HG02588 (cell line): ENCODE results near the gene HS6ST3.

Experiments used
- ATAC-seq: cut with Tn5 transposase; IDR thresholded peaks from one replicate; pipeline ENCODE4 v1.9.1; 2021; ENCODE audit warnings: mild to moderate bottlenecking, moderate library complexity; ENCODE audit not compliant: unreplicated experiment

The HS6ST3 gene

DNA sequence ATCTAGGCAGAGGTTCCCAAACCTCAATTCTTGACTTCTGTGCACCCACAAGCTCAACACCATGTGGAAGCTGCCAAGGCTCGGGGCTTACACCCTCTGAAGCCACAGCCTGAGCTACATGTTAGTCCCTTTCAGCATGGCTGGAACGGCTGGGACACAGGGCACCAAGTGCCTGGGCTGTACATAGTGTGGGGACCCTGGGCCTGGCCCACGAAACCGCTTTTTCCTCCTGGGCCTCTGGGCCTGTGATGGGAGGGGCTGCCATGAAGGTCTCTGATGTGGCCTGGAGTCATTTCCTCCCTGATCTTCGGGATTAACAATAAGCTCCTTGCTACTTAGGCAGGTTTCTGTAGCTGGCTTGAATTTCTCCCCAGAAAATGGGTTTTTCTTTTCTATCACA lies 108.1 kb downstream of the HS6ST3 start:
- ATAC-seq = no peak

DNA sequence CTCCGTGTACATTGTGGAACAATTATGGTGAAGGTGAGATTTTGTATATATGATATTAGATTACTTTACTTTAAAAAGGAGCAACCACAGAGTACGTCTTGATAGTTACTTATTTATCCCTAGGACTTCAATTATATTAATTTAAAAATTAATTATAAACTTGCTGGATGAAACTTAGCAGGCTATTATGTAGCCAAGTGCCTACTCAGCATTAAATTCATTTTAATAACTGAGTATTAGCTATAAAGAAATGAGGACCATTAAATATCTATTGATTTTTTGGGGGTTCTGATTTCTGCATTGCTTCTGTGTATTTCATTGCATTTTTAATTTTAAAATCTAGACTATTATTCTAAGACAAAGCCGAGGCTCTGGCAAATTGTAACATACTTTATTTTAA lies 109.4 kb downstream of the HS6ST3 start:
- no peak for ATAC-seq

DNA sequence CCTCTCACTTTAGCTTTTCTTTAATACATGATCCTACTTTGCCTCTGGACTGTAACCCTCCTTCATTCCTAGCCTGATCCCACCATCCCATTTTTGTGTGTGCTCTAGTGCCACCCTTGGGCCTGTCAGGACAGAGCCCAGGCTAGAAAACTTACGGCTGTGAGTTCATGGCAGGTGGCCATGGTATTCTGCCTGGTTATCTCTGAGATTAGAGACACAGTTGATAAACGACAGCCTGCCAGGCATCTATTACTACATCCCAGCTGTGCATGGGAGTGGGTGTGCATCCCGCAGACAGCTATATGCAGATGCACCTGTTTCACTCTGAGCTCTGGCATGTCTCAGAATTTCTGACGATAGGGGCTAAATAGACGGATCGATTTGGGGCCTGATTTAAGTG lies 110.9 kb downstream of the HS6ST3 start:
- no peak for ATAC-seq

DNA sequence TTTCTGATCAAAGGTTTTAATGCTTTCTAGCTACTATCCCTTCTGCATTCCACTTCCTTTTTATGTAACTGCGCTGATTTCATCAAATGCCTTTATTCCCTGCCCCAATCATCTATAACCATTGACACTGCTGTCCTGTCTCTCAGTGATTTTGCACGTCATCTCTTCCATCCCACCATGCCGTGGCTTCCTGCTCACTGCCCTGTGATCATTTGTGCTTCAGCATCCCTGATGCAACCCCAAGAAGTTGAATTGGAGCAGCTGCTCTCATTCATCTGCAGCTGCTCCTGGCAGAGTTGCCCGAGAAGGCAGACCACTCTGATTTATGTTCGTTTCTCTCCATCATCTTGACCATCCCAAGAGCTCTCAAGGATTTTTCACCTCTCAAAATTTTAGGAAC lies 112.4 kb downstream of the HS6ST3 start:
- ATAC-seq = no peak

DNA sequence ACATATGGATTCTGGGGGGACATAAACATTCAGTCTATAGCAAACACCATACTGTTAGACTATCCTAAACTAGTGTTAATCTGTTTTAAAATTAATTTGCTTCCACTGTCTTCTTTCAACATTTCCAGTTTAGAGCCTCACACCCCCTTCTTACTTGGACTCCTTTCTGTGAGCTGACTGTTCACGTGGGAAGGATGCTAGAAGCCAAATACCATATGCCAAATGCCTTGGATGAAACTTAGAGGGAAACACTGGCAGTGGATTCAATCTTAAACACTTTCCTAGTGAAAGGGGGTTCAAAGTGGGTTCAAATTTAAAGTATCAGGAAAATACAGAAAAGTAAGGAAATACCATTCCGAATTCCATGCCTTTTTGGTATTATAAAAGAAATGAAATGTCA lies 113.6 kb downstream of the HS6ST3 start:
- ATAC-seq = no peak

DNA sequence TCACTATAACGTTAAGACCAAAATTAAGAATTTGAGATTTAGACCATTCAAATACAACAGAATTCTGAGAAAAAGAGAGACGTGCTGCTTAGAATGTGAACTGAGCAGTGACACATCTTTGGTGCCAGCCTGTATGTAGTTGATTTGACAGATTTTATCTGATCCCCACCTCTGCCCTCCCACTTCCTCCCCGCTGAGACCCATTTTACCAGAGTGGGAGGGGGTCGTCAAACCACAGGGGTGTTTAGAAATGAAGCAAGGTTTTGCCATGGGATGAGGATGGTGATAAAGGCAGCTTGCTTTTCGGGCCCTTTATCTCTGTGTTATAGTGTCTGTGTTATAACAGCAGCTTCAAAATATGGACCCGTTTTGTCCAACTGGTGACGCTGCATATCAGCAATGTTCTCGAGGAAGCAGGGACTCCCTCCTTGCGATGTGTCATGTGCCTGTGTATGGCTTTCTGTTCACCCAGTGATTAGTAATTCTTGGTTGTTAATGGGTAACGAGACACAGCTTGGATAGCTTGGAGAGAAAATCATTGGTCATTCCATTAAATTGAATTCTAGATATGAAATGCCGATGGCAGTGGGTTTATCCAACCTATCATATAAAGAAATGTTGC lies 125.0 kb downstream of the HS6ST3 start:
- ATAC-seq = no peak

DNA sequence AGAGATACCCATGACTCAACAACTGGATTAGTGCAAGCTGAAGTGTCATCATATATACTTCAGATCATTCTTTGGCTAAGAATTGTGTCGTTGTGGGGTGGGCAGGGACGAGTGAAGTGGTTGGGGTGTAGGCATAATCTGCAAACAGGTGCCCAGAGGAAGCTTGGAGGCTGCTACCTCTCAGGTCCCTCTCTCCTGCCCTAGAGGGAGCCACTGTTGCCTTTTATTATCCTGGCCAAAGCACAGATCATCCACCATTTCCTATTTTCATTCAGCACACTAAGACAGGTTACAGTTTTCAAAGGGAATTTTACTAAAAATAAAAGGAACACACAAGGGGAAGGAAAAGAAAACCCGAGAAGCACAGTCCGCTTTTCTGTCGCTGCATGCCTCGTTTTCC lies 126.6 kb downstream of the HS6ST3 start:
- no peak for ATAC-seq

DNA sequence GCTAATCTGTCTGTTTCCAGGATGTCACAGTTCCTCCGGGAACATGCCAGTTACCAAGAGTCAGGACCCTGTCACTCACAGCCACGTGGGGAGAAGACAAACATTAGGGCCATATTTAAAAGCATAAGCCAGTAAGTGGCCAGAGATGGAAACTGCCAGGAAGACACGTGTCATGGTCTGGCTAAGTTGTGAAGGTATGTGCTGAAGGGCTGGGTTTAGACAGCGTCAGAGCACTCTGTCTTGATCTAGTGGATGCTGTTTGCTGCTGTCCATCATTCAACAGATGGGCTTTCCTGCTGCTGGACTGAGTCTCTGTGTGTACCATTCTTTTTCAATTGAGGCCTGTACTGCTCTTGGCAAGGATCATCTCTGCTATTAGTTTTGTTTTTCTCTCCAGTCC lies 128.6 kb downstream of the HS6ST3 start:
- ATAC-seq = no peak

DNA sequence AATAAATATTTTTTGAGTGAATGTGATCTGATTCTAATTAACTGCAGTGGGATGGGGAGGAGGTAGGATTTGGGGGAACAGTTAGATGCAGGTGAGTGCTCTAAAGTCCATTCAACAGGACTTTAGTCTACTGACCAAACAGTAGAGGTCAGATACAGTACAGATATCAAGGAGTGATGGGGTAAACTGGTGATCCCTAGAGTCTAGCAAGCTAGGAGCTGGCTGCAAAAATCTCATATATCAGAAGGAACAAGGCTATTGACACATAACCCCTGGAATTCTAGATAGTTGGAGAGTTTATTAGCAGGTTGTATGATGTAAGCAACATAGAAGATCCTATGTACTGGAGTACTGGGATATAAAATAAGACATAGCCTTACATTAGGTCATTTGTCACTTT lies 131.6 kb downstream of the HS6ST3 start:
- ATAC-seq = no peak

DNA sequence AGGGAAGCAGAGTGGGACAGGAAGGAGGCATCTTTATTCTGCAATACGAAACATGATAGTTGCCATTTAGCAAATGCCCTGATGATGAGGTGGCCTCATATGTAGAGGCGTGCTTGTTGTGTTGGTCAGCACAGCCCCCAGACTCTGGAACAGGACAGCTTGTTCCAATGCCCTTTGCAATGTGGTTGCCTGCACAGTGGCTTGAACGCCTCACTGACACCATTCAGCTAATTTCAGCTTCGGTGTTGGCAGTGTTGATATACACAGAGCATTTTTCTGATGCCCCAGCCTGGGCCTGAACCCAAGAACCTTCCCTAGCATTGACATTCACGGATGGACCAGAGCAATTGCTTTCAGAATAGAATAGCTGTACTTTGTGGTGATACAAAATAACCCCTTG lies 133.3 kb downstream of the HS6ST3 start:
- ATAC-seq = no peak

DNA sequence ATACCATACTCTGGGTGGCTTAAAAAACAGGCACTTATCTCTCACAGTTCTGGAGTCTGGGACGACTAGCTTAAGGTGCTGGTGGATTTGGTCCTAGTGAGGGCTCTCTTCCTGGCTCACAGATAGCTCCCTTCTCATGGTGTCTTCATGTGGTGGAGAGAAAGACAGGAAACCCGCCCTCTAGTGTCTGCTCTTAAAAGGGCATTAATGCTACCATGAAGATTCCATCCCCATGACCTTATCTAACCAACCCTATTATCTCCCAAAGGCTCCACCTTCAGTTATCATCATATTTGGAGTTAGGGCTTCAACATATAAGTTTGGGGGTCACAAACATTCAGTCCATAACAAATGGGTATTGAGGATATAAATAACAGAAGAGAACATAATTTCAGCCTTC lies 139.4 kb downstream of the HS6ST3 start:
- ATAC-seq = no peak

DNA sequence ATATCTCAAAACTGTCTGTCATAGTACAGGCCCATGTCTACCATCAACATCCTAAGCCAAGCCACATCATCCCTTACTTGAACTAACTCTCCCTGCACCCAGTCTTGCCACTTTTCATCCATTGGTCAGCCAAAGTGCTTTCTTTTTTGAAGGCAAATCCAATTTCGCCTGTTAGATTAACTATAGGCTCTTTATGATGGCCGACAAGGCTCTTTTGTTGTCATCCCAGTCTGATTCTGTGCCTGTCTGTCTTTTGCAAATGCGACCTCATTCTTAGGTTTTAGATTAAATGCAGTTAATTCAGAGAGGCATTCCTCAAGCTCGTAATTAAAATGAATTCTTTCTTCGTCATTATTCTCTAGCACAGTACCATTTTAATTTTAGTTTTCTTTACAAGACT lies 148.3 kb downstream of the HS6ST3 start:
- ATAC-seq = no peak

DNA sequence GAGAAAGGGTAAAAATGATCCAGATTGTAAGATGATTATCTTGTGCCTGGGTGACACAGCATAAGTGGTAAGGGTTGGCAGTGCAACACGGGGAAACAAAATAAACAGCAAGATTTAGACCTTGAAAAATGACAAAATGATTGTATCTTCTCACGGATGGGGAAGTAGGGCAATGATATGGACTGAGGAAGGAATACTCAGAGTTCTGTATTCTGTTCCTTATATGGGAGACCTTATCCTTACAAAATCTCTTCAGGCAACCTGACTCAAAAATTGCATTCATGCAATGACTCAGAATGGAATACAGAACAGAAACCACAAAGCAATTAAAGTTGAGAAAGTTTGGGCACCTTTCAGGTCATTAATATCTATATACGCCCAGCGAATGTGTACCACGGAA lies 149.0 kb downstream of the HS6ST3 start:
- no peak for ATAC-seq

DNA sequence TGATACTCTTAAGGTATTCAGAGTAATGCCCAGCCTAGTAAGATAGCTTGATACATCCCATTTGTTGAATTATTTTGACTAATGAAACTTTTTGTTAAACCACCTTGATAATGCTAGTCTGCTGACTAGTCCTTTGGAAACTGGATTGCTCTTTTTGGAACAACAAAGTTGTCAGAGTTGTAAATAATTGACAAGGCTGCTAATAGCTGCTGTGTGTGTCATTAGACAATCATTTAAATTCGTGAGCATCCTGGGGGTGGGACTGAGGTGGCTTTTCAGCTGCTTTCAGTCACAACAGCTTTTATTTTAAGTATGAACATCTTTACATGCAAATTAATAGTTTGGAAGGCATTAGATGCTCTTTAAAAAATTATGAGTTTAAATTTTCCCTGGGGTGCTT lies 153.5 kb downstream of the HS6ST3 start:
- no peak for ATAC-seq

DNA sequence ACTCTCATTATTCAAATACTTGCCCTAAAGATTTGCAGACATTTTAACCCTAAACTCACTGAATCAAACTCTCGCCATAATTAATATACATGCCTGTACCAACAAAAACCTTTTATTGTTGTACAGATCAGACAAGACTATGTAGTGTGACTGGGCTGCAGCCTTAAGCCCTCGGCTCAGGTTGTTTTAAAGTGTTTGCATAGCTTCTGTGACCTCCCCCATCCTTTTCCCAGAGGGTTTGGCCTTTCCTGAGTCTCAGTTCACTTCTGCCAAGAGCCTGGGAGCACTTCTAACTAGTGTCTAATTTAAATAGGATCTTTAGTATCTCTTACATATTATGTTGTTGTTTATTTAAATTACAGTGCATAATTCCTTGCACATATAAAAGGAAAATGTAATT lies 158.2 kb downstream of the HS6ST3 start:
- no peak for ATAC-seq

DNA sequence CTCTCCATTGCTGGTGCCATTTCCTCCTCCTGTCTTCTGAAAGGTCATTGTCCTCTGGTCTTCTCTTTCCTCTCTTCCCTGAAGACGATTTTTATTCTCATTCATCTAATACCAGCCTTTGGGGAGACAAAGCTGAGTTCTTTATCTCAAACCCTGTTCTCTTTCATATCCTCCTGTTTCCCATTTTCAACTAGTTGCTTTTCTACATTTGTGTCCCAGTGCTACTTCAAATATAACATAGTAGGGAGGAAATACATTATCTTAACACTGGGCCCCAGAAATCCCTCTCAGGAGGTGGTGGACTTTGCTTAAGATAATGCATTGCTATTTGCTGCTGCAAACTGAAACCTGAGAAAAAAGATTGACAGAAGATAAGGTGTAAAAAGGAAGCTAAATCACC lies 159.1 kb downstream of the HS6ST3 start:
- ATAC-seq = no peak

DNA sequence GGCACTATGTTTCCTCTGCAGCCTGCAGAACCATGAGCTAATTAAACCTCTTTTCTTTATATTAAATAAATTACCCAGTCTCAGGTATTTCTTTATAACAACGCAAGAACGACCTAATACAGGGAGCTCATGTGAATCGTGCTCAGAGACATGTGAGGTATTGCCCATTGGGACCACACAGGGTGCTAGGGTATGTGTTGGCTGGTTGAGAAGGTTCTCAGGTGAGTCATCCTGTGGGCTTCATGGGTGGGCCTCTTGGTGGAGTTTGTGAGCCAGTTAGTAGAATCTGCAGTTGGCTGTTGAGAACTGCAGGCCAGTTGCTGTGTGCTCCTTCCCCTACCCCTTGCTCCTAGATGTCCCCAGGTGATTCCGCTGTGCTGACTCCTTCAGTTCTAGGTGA lies 163.0 kb downstream of the HS6ST3 start:
- ATAC-seq = no peak

DNA sequence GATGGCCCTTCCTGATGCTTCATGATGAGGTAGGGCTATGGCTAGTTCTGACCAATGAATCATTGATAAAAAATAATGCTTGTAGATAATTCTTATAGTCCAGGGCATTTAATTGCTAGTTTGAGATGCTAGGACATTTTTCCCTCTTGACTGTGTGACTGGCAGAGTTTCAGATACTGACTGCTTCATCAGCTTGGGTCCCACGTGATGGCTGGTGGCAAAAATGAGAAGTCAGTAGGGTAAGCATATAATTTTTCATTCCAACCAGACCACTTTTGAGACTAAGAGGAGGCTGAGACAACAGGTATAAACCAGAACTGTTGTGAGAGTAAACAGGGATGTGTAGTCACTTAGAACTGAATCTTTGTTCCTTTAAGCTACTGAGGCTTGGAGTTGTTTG lies 183.3 kb downstream of the HS6ST3 start:
- ATAC-seq = no peak

DNA sequence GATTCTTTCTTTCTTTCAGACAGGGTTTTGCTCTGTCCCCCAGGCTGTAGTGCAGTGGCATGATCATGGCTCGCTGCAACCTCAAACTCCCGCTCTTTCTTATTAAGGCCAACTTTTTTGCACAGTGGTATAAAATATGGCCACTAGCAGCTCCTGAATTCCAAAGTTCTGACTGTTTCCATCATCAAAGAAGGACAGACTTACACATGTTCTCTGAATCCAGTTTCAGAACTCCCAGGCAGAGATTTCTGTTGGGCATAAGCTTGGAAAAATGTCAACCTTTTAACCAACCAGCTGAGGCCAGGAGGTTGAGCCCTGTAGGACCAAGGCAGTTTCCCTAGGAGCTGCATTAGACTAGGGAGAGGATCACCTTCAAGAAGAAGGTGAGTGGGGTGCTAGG lies 184.1 kb downstream of the HS6ST3 start:
- no peak for ATAC-seq

DNA sequence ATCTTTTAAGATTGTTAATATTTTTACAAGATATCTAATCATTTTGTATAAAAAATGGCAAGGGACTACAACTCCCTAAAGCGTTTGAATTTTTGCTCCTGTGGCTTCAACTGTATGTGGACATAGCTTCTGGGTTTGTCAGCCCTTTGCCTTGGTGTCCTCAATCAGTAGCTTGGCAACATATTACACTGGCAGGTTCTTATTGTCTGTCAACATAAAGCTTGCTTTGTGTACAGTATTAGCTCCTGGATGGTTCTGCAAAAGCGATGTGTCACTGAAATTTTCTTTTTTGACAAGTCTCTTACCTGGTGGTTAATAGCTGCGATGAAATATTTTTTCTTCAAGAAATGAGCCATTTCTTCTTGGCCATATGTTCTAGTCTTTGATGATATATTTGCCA lies 190.0 kb downstream of the HS6ST3 start:
- ATAC-seq = no peak

DNA sequence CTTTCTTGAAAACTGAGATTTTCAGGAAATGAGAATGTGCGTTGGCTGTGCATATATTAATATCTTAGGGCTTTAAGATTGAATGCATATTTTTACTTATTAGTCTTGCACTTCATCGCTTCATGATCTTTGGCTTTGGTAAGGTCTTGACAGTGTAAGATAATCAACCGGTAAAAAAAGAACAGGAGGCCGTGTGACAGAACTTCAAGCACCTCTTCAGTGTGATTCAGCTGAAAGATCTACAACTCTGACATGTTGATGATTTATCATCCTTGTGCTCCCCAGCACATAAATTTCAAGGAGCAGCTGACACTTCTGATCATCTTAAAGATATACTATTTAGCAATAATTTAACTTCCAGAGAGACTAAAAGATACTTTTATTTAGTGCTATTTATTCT lies 195.1 kb downstream of the HS6ST3 start:
- no peak for ATAC-seq

DNA sequence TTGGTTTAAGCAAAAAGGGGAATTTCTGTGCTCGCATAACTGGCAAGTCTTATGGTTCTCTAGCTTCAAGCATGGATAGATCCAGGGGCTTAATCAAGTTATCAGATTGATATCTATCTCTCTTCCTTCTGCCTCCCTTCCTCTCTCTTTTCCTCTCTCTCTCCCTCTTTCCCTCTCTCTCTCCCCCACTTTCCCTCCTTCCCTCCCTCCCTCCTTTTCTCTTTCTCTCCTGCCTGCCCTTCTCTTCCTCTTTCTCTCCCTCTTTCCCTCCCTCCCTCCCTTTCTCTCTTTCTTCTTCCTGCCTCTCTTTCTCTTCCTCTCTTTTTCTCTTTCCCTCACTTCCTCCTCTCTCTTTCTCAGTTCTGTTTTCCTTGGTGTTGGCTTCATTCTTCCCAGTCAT lies 195.8 kb downstream of the HS6ST3 start:
- no peak for ATAC-seq
